ENCODE measurements around the gene B3GAT2.

- TF ChIP-seq, protein P1, sequence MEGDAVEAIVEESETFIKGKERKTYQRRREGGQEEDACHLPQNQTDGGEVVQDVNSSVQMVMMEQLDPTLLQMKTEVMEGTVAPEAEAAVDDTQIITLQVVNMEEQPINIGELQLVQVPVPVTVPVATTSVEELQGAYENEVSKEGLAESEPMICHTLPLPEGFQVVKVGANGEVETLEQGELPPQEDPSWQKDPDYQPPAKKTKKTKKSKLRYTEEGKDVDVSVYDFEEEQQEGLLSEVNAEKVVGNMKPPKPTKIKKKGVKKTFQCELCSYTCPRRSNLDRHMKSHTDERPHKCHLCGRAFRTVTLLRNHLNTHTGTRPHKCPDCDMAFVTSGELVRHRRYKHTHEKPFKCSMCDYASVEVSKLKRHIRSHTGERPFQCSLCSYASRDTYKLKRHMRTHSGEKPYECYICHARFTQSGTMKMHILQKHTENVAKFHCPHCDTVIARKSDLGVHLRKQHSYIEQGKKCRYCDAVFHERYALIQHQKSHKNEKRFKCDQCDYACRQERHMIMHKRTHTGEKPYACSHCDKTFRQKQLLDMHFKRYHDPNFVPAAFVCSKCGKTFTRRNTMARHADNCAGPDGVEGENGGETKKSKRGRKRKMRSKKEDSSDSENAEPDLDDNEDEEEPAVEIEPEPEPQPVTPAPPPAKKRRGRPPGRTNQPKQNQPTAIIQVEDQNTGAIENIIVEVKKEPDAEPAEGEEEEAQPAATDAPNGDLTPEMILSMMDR (IDR thresholded peaks at IDR 0.05 in 4 of 5, conservative IDR thresholded peaks at IDR 0.05 in 1 of 5): no peak
- TF ChIP-seq POLR2A (IDR thresholded peaks at IDR 0.05): no peak
Measured at GRCh38 chr6:70834520-70834919, 122.3 kb downstream of the B3GAT2 start.
